HG02943 (cell line): Measurements from ENCODE around the gene AS3MT.
"Not testable (repeated sequence)": the region's sequence is repeated elsewhere in the genome, so short reads cannot be mapped to it uniquely, and the experiment has no call there.

Experiments
- ATAC-seq: cut with Tn5 transposase; IDR thresholded peaks from one replicate; pipeline ENCODE4 v1.9.1; 2021; ENCODE audit warnings: mild to moderate bottlenecking, low read depth, moderate library complexity; ENCODE audit not compliant: unreplicated experiment

The AS3MT gene, protein sequence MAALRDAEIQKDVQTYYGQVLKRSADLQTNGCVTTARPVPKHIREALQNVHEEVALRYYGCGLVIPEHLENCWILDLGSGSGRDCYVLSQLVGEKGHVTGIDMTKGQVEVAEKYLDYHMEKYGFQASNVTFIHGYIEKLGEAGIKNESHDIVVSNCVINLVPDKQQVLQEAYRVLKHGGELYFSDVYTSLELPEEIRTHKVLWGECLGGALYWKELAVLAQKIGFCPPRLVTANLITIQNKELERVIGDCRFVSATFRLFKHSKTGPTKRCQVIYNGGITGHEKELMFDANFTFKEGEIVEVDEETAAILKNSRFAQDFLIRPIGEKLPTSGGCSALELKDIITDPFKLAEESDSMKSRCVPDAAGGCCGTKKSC

DNA sequence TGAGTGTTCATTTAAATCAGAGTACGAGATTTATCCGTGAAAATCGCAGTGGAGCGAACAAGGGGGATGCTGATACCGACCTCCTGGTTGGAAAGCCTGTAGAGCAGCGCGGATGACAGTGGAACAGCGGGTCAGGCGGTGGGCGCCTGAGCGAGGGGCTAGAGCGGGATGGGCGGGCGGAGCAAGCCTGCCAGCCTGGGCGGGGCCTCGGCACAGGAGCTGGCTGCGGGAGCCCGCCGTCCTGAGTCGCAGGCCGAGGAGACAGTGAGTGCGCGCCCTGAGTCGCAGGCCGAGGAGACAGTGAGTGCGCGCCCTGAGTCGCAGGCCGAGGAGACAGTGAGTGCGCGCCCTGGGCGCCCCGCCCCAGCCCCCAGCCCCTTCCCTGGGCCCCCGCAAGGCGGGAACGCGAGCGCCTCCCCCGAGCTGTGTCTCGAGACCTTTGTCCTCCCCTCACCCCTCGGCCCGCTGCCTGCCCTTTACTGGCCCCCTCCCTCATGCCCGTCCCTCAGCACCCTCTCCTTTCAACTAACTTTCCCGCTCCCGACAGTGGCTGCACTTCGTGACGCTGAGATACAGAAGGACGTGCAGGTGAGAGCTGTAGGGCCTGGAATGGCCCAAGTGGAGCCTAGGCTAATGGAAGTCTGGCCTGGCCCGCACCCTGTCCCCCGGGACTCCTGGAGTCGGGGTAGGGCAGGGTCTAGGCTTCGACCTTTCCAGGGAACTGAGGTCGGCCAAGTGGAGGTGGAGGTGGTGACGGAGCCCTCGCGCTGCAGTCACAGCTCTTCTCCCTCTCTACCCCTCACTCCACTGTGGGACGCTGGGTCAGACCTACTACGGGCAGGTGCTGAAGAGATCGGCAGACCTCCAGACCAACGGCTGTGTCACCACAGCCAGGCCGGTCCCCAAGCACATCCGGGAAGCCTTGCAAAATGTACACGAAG lies at the start of gene AS3MT:
Gene AS3MT (plus strand): TSS at position 213 of the 941 bp plus-strand sequence. CDS start 123 bp downstream, at position 336.
- no peak for ATAC-seq

DNA sequence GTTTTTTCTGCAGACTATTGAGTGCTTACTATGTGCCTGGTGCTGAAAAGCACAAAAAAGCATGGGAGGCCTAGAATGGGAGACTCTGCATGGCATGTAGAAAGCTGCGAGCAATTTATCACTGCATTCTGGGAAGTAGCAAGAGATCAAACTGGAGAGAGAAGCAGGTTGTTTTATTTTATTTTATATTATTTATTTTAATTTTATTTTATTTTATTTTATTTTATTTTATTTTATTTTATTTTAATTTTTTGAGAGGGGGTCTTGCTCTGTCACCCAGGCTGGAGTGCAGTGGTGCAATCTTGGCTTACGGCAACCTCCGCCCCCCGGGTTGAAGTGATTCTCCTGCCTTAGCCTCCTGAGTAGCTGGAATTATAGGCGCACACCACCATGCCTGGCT lies 49.3 kb upstream of the AS3MT start:
- not testable (repeated sequence) for ATAC-seq

DNA sequence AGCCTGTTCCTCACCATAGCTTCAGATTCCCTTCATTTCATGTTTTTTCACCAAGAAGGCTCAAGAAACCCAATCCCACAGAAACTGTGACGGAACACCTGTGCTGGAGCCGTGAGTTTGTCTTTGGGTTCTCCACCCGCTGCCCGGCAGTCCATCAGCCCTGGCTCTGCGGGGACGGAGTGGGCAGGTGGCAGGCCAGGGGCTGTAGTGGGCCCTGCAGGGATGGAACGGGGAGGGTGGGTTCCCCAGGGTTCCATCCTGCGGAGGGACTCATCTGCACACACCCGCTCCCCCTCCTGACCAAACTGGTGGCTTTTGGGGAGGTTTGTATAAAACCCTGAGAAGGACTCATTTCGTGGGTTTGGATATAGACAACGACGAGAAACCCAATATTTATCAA lies 47.0 kb upstream of the AS3MT start:
- no peak for ATAC-seq

DNA sequence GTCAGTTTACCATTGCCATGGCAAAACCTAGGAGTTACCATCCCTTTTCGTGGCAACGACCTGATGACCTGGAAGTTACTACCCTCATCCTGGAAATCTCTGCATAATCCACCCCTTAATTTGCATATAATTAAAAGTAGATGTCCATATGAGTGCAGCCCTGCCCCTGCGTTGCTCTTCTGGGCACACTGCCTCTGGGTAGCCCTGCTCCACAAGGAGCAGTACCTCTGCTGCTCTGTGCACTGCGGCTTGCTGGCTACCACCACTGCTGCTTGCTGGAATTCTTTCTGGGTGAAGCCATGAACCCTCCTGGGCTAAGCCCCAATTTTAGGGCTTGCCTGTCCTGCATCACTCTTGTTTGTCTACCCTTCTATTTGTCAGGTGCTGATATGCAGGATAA lies 44.6 kb upstream of the AS3MT start:
- ATAC-seq, result no peak

DNA sequence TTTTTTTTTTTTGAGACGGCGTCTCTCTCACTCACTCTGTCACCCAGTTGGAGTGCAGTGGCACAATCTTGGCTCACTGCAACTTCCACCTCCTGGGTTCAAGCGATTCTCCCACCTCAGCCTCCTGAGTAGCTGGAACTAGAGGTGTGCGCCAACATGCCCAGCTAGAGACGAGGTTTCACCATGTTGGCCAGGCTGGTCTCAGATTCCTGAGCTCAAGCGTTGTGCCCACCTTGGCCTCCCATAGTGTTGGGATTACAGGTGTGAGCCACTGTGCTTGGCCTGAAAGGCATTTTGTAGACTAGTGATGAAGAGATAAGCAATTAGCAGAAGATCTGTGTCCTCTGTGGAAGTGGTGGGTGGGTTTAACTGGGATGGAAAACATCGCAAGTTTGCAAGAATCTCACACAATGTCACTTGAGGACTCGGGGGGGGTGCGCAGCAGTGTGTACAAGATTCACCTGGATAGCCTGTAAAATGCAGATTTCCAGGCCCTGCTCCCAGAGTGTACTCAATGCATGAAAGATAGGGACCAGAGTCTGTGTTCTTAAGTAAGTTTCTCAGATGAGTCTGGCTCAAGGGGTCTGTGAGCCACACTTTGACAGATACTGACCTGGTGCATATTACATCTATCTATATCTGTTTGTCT lies 43.0 kb upstream of the AS3MT start:
- ATAC-seq, result no peak

DNA sequence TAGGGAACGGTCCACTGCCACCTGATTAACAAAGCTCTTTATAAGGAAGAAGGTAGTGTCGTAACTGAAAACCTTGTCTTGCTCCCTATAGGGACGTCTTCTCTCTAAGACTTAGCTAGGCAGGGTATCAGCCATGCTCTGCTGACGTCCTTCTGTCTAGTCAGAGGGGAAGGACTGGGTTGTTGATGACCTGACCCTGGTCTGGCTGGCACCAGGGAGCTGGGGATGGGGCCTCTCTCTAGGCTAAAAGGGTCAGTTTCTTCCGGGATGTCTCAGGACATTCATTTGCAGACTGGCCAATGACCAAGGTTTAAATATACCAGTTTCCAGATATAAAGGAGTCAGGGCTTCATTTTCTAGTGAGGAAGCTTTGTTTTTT lies 41.7 kb upstream of the AS3MT start:
- ATAC-seq, result no peak

DNA sequence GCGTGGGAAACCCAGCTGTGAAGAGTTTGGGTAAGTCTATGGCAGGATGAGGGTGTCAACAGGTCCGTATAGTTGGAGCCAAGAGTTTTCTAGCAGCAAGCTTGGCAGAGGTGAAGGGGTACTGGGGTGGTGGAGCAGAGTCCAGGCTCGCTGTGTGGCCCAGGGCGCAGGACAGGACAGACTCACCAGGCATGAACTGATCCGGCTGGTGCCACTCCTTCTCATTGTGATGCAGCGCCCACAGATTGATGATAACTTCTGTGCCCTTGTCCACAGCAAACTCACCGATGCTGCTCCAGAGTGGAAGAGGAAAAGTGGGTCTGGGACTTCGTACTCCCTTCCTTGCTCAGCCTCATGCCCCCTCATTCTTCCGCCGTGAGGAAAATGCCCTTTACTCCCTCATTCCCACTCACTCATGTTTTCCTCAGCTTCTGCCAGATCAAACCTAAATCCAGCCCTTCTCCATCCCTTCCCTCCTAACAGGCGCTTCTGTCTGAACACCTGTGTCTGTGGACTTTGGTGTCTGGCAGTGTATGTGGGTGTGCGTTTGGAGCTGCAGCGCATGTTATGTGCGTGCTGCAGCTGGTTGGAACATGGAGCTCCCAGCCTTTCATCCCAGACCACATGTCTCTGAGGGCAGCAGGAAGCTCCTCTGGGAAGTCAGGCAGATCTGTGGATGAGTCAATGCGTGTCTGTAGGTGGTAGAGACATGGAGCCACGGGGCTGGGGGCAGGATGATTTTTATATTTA lies 37.8 kb upstream of the AS3MT start:
- no peak for ATAC-seq

DNA sequence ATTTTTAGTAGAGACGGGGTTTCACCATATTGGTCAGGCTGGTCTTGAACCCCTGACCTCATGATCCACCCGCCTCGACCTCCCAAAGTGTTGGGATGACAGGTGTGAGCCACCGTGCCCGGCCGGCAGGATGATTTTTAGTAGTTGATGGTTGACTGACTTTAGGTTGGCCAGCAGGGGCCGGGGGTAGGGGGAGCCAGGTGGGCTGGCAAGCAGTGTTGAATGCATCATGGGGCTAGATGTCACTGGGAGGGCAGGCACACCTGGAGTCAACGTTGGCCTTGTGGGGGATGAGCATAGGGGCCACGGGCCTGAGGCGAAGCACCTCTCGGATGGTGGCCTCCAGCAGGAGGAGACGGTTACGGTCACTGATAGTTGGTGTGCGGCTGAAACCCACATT lies 37.0 kb upstream of the AS3MT start:
- no peak for ATAC-seq

DNA sequence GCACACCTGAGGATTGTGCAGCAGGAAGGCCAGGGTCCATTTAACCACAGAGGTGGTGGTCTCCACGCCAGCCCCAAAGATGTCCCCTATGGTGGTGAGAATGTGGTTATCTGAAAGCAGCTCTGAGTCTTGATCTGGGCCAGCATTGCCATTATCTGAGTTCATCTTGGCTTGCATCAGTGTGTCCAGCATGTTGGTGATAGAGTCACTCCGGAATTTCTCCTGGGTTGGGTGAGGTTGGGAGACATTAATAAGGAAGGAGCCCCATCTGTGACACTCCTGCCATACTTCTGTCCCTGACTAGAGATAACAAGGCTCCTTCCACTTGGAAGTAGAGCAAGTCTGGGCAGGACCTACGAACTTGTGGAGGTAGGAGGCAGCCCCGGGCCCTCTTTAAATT lies 36.3 kb upstream of the AS3MT start:
- no peak for ATAC-seq

DNA sequence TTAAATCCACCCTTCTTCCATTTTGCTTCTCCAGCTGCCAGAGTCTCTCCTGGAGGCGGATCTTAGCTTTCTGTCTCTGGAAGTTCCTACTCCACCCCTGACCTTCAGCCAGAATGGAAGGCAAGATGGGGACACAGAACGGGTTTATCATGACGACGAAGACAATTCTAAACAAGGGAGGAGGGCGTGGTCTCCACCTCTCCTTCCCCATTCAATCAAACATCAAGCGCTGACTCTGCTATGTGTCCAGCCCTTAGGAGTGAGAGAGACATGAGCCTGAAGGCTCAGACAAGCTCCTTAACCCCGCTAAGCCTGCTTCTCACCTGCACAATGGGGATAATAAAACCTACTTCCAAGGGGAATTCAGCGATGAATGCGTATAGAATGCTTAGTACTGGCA lies 35.1 kb upstream of the AS3MT start:
- ATAC-seq, result no peak

DNA sequence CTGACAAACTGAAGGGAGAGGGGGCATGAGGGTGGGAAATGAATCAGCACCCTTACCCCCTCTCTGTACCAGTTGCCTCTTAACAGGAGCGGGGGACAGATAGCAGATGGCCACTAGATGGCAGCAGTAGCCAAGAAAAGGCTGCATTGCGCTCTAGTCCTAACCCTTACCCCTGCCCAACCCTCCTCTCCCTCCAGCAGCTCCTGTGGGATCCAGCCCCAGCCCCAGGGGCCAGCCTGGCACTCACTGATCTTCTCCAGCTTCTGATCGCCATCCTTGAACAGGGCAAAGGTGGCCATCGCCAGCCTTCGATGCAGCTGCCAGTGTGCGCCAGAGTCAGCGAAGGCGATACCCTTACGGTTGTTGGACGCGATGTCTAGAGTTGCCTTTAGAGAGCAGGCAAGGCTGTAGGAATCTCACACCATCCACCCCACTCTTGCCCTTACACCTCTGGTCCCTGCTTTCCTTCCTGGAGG lies 34.2 kb upstream of the AS3MT start:
- no peak for ATAC-seq

DNA sequence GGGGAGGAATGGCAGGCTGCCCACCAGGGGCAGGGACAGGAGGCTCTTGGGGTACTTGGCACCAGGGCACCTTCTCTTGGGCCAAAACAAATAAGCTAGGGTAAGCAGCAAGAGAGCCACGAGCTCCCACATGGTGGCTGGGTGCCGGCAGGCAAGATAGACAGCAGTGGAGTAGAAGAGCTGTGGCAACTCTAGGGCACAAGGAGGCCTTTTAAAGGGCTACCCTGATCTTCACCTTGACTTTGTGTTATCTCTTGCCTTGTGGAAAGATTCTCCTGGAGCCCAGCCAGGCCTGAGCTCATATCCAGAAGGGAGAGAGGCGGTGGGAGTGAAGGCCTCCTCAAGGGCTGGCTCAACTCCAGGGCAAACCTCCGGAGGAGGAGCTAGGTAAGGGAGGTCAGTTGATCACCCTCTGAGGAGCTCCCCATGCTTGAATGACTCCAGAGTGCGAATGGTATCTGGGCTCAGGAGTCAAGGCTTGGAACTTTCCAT lies 32.0 kb upstream of the AS3MT start, which contains the start of gene CYP17A1:
Gene CYP17A1 (minus strand): TSS at position 184 of the 492 bp plus-strand sequence. CDS start 52 bp downstream, at position 132.
- ATAC-seq, result no peak

DNA sequence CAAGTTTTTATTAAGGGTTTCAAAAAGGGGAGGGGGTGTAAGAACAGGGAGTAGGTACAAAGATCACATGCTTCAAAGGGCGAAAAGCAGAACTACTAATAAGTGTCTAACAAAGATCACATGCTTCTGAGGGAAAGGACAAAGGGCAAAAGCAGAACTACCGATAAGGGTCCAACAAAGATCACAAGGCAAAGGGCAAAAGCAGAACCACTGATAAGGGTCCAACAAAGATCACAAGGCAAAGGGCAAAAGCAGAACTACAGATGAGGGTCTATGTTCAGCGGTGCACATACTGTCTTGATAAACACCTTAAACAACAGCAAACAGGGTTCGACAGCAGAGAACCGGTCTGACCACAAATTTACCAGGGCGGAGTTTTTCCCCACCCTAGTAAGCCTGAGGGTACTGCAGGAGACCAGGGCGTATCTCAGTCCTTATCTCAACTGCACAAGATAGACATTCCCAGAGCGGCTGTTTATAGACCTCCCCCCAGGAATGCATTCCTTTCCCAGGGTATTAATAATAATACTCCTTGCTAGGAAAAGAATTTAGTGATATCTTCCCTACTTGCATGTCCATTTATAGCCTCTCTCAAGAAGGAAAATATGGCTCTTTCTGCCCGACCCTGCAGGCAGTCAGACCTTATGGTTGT lies 30.9 kb upstream of the AS3MT start:
- not testable (repeated sequence) for ATAC-seq

DNA sequence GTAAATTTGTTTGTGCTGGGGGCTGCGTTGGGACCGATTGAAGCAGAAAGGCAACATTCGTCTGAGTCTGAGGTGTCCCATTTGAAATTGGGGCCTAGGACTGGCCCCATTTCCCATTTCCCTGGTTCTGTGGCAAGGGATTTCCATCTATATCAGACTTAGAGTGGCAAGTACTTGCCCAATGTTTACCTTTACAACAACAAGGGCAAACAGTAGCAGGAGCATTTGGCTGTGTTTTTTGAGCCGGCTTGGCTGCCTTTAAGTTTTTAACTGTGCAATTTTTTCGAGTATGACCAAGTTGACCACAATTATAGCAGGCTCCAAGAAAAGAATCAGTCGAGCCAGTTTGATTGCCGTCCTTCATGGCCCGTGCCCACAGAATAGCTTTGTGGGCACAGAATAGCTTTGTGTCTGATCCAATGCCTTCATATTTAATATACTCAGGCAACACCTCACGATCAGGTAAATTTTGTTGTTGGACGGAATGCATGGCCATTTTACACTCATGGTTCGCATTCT lies 27.4 kb upstream of the AS3MT start:
- ATAC-seq, result no peak

DNA sequence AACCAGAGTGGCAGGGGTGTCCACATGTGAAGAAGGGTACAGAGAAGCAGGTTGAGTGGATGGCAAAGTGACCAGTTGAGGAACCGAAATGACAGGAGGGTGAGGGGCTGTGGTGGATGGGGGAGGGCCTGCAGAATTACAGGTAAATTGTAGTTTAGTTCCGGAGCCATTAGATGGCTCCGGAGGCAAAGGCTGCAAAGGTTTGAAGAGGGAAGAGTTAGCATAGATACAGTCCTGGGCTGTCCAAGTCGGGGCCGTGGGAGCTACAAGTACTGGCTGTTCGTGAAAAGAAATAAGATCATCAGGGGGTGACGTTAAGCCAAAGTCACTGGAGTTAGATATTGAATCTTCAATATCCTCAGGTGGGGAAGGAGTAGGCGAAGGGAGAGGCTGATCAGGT lies 26.1 kb upstream of the AS3MT start:
- not testable (repeated sequence) for ATAC-seq

DNA sequence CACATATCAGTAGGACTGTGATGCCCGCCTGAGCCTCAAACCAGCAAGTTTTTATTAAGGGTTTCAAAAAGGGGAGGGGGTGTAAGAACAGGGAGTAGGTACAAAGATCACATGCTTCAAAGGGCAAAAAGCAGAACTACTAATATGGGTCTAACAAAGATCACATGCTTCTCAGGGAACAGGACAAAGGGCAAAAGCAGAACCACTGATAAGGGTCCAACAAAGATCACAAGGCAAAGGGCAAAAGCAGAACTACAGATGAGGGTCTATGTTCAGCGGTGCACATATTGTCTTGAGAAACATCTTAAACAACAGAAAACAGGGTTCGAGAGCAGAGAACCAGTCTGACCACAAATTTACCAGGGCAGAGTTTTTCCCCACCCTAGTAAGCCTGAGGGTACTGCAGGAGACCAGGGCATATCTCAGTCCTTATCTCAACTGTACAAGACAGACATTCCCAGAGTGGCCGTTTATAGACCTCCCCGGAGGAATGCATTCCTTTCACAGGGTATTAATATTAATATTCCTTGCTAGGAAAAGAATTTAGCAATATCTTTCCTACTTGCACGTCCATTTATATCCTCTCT lies 25.0 kb upstream of the AS3MT start:
- not testable (repeated sequence) for ATAC-seq

DNA sequence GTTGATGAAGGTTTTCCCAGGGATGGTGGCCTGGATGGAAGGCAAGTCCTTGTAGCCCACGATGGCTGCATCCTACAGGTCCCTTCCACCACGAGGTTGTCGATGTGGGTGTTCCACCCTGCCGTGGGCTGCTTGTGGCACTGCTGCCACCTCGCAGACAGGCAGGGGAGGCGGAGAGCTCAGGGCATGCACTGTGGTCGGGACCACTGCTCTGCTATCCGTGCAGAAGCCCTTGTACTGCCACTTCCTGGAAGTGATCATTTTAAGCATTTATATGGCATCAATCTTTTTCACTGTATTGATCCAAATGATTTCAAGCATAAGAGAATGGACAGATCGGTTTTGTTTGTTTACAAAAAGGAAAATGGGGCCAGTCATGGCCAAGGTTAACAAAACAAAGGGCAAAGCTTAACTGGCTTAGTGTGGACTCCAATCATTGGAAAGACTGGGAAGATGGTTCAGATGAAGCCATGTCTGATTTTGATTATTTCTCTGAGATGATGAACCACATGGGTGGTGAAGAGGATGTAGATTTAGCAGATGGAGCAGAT lies 23.8 kb upstream of the AS3MT start:
- ATAC-seq, result no peak

DNA sequence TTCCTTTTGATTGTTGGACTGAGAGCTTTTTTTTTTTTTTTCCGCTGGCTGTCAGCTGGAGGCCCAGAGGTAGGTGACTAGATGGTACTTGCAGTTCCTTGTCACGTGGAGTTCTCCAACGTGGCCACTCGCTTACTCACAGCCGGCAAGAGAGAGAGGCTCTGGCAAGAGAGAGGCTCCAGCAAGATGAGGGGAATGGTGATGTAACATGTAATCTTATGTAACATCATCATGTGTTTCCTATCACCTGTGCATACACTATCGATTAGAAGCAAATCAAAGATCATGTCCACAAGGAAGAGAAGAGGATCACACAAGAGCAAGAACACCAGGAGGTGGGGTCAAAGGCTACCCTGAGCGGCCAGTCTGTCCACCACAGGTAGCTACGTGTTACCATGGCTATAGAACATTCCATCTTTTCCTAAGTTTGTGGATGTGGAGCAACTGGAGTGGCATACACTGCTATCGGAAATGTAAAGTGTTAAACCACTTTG lies 19.2 kb upstream of the AS3MT start:
- no peak for ATAC-seq
